Keratinocyte (primary cell): ENCODE measurements around the gene TMEM258. TPM values are rescaled to one million over a fixed set of nuclear protein-coding genes. Genes with fewer than 3 reads are reported as not detected.

Experiments
- DNase-seq: peaks from one replicate; pipeline ENCODE4 v3.0.0-alpha.2; 2011; ENCODE audit warnings: low read depth, missing footprints, low spot score
- FAIRE-seq: peaks from 2 replicates; lab custom pipeline; 2011; peaks lifted over from hg19 to GRCh38; lab: Jason Lieb, UNC
- H2AFZ ChIP-seq: 2 replicates; pipeline ENCODE4 v1.6.0; 2012; ENCODE audit warnings: low read length, control low read depth, inconsistent platforms; ENCODE audit not compliant: control insufficient read depth
- H3K27ac ChIP-seq: 2 replicates; pipeline ENCODE4 v1.5.1; 2011; ENCODE audit warnings: low read length; ENCODE audit not compliant: control insufficient read depth, insufficient read depth
- H3K27me3 ChIP-seq: 3 replicates; pipeline ENCODE4 v1.6.0; 2011; ENCODE audit warnings: low read length; ENCODE audit not compliant: control insufficient read depth, insufficient read depth; ENCODE audit errors: extremely low read depth
- H3K36me3 ChIP-seq, 2 experiments: 2 replicates in 1 of 2; 3 replicates in 1 of 2; pipeline ENCODE4 v1.5.1; 2011; ENCODE audit warnings: low read length in 2 of 2, mild to moderate bottlenecking in 1 of 2; ENCODE audit not compliant: control insufficient read depth in 2 of 2, insufficient read depth in 2 of 2; ENCODE audit errors: extremely low read depth in 1 of 2
- H3K4me1 ChIP-seq: 3 replicates; pipeline ENCODE4 v1.5.1; 2011; ENCODE audit warnings: low read length; ENCODE audit not compliant: control insufficient read depth, insufficient read depth; ENCODE audit errors: extremely low read depth
- H3K4me2 ChIP-seq: 3 replicates; pipeline ENCODE4 v1.6.0; 2011; ENCODE audit warnings: low read depth, low read length; ENCODE audit not compliant: control insufficient read depth, insufficient read depth; ENCODE audit errors: extremely low read depth
- H3K4me3 ChIP-seq, 3 experiments: fragments of 200-600 bp in 1 of 3; sonication (generic) in 1 of 3; 2 replicates in 2 of 3; 3 replicates in 1 of 3; pipeline ENCODE4 v1.5.1; 2011 to 2016; ENCODE audit warnings: low read length in 3 of 3, mild to moderate bottlenecking in 3 of 3, control low read depth in 2 of 3, inconsistent platforms in 1 of 3, low read depth in 1 of 3, mixed read lengths in 1 of 3, mixed run types in 1 of 3, moderate library complexity in 1 of 3; ENCODE audit not compliant: control insufficient read depth in 2 of 3, insufficient read depth in 2 of 3; ENCODE audit errors: extremely low read depth in 1 of 3
- H3K79me2 ChIP-seq: 2 replicates; pipeline ENCODE4 v1.6.0; 2012; ENCODE audit warnings: low read length; ENCODE audit not compliant: control insufficient read depth, insufficient read depth
- H3K9ac ChIP-seq: 3 replicates; pipeline ENCODE4 v1.6.0; 2011; ENCODE audit warnings: low read length; ENCODE audit not compliant: control insufficient read depth, insufficient read depth; ENCODE audit errors: extremely low read depth
- H3K9me1 ChIP-seq: 3 replicates; pipeline ENCODE4 v1.6.0; 2011; ENCODE audit warnings: low read length; ENCODE audit not compliant: control insufficient read depth, insufficient read depth; ENCODE audit errors: extremely low read depth
- H3K9me3 ChIP-seq: 2 replicates; pipeline ENCODE4 v1.5.1; 2012; ENCODE audit warnings: low read depth, low read length; ENCODE audit not compliant: control insufficient read depth
- H4K20me1 ChIP-seq: 3 replicates; pipeline ENCODE4 v1.6.0; 2011; ENCODE audit warnings: low read length; ENCODE audit not compliant: control insufficient read depth, insufficient read depth; ENCODE audit errors: extremely low read depth
- CTCF ChIP-seq, 3 experiments: IDR thresholded peaks in 1 of 3; conservative IDR thresholded peaks in 1 of 3; optimal IDR thresholded peaks in 1 of 3; 2 replicates in 2 of 3; 3 replicates in 1 of 3; pipeline versions ENCODE3 to v1.5.1; 2011; ENCODE audit warnings: low read length in 3 of 3, mild to moderate bottlenecking in 3 of 3, moderate library complexity in 2 of 3, control low read depth in 1 of 3, inconsistent platforms in 1 of 3; ENCODE audit not compliant: insufficient read depth in 2 of 3; ENCODE audit errors: extremely low read depth in 1 of 3
- EZH2 ChIP-seq: IDR thresholded peaks from one replicate; pipeline ENCODE4 v1.6.1; 2012; ENCODE audit warnings: inconsistent platforms, mild to moderate bottlenecking, low read length, moderate library complexity
- dilution Hi-C: fragments of 300-500 bp; cut with MboI; formaldehyde crosslinking; loops from one replicate; pipeline ENCODE4 v1.7.0; 2020; ENCODE audit warnings: low sequenced_read_pairs; ENCODE audit not compliant: extremely low pct_ligation_motif_present
- polyA plus RNA-seq, 5 experiments: library from polyadenylated mRNA; depleted of rRNA in 3 of 5; stranded (reverse) in 3 of 5; stranded (forward) in 1 of 5; unstranded in 1 of 5; fragments of >200 nt; gene quantifications; 1 replicate in 1 of 5; 2 replicates in 3 of 5; 3 replicates in 1 of 5; pipeline versions ENCODE4 v1.2.1 to v1.2.3, GENCODE V29; 2011 to 2012; ENCODE audit warnings: missing spikeins in 2 of 5, low read depth in 1 of 5, low replicate concordance in 1 of 5

The TMEM258 gene
- polyA plus RNA-seq, 1 donor (not counting 4 experiments of a cell fraction or from before 2014, with no cell fraction given) = 249 TPM

GRCh38 chr11:61814247-61814957 lies 22.0 kb upstream of the TMEM258 start:
- Histone ChIP-seq H3K79me2 (no peaks in the 10 kb centered on the region), H3K4me2 (peak overlapping the region; percentile 95), H3K27ac (peak overlapping the region; percentile 72), H3K4me3 (peak overlapping the region; percentile 29 to 70 (median 42)), H3K9me1 (no peaks in the 10 kb centered on the region), H3K36me3 (peaks cover 2 to 12% of the 10 kb centered on the region in 2 experiments), H2AFZ (peak overlapping the region; percentile 75), H4K20me1 (no peaks in the 10 kb centered on the region), H3K4me1 (peaks cover 21% of the 10 kb centered on the region), H3K27me3 (no peaks in the 10 kb centered on the region), H3K9ac (peak overlapping the region; percentile 86), H3K9me3 (no peaks in the 10 kb centered on the region)
- DNase-seq (no peak), FAIRE-seq (no peak)
- TF ChIP-seq CTCF (optimal IDR thresholded peaks at IDR 0.05 in 1 of 3, IDR thresholded peaks at IDR 0.05 in 1 of 3, conservative IDR thresholded peaks at IDR 0.05 in 1 of 3; ENCODE audit: extremely low read depth in 1 of 3, insufficient read depth in 2 of 3, low read length in 3 of 3) (no peak), EZH2 (no peak)
- dilution Hi-C loops = no loop called here

DNA sequence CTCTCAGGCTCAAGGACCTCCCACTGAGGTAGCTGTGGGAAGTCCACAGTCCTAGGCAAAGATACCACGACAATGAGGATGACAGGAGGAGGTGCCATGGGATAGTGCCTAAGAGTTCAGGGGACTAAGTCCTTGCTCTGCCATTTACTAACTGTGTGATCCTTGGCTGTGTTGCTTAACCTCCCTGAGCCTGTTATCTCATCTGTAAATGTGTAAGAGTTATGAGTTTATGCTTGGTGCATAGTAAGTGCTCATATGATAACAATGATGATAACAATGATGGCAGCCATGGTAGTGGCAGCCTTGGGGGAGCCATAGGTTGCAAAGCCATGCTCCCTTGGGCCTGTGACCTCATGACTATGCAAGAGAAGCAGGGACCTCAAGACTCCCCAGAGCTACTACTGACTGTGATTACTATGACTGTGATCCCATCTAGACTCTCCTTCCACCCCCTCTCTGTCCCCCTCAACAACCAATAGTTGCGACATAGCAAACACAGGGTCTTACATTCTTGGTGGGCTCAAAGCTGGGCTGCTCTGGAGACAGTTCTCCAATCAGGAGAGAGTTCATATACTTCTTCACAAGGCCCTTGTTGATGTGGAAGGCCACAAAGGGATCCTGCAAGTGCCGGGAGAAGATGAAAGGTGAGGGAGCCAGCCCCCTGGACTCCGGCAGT lies 20.5 kb upstream of the TMEM258 start:
- DNase-seq = no peak
- Histone ChIP-seq H2AFZ (no peak overlapping the region), H3K4me3 (no peak overlapping the region), H3K9ac (no peak overlapping the region), H3K9me3 (no peaks in the 10 kb centered on the region), H3K9me1 (no peaks in the 10 kb centered on the region), H3K79me2 (no peaks in the 10 kb centered on the region), H3K36me3 (peaks cover 2 to 12% of the 10 kb centered on the region in 2 experiments), H3K4me2 (no peak overlapping the region), H4K20me1 (no peaks in the 10 kb centered on the region), H3K27me3 (no peaks in the 10 kb centered on the region), H3K27ac (no peak overlapping the region), H3K4me1 (peaks cover 21% of the 10 kb centered on the region)
- TF ChIP-seq EZH2 = no peak
- TF ChIP-seq CTCF (optimal IDR thresholded peaks at IDR 0.05 in 1 of 3, IDR thresholded peaks at IDR 0.05 in 1 of 3, conservative IDR thresholded peaks at IDR 0.05 in 1 of 3; ENCODE audit: extremely low read depth in 1 of 3, insufficient read depth in 2 of 3, low read length in 3 of 3) = no peak
- FAIRE-seq = no peak
- dilution Hi-C loops = no loop called here
